Activated CD4-positive, alpha-beta T cell treated with anti-CD3 and anti-CD28 coated beads, Interleukin-2, amount 50 U/mL, for 24 hours (primary cell): Measurements from ENCODE around the gene GTF2IRD2.
"Not testable (repeated sequence)": the region's sequence is repeated elsewhere in the genome, so short reads cannot be mapped to it uniquely, and the experiment has no call there.

Source experiments
- DNase-seq, 2 donors: peaks; one replicate each; pipeline ENCODE4 v3.0.0-alpha.2; 2020; ENCODE audit warnings: low read depth in 1 of 2, low spot score in 1 of 2

Gene GTF2IRD2

GRCh38 chr7:74850833-74851721, at the start of gene GTF2IRD2:
GTF2IRD2 (minus strand) TSS chr7:74851605; CDS start chr7:74836378, 15,227 bp downstream.
- DNase-seq, result peak in 1 of 2 donors; percentile 21

- DNase-seq, result peak; percentile 65 to 79
These were observed 39.0 kb upstream of the GTF2IRD2 start for GRCh38 chr7:74890158-74891123.

- DNase-seq, result not testable (repeated sequence)
These were observed 38.2 kb upstream of the GTF2IRD2 start for GRCh38 chr7:74889518-74890129.

GRCh38 chr7:74885295-74885694, 33.9 kb upstream of the GTF2IRD2 start:
- DNase-seq, result not testable (repeated sequence)

GRCh38 chr7:74882110-74882509, 30.7 kb upstream of the GTF2IRD2 start:
- not testable (repeated sequence) for DNase-seq

- DNase-seq, result not testable (repeated sequence)
These were observed 23.5 kb upstream of the GTF2IRD2 start for GRCh38 chr7:74874748-74875512.

GRCh38 chr7:74874104-74874747, 22.8 kb upstream of the GTF2IRD2 start:
- not testable (repeated sequence) for DNase-seq

GRCh38 chr7:74872542-74872941, 21.1 kb upstream of the GTF2IRD2 start:
- not testable (repeated sequence) for DNase-seq

GRCh38 chr7:74865777-74866176, 14.4 kb upstream of the GTF2IRD2 start:
- not testable (repeated sequence) for DNase-seq

- not testable (repeated sequence) for DNase-seq
These were observed 1.6 kb downstream of the GTF2IRD2 start for GRCh38 chr7:74849853-74850252.

- not testable (repeated sequence) for DNase-seq
These were observed 21.0 kb downstream of the GTF2IRD2 start for GRCh38 chr7:74830411-74830810.

- not testable (repeated sequence) for DNase-seq
These were observed 21.4 kb downstream of the GTF2IRD2 start for GRCh38 chr7:74829959-74830358.

GRCh38 chr7:74821259-74821658, 30.1 kb downstream of the GTF2IRD2 start:
- not testable (repeated sequence) for DNase-seq

- not testable (repeated sequence) for DNase-seq
These were observed 31.1 kb downstream of the GTF2IRD2 start for GRCh38 chr7:74820146-74820805.

GRCh38 chr7:74815882-74816281, 35.5 kb downstream of the GTF2IRD2 start:
- not testable (repeated sequence) for DNase-seq

- DNase-seq, result not testable (repeated sequence)
These were observed 52.8 kb downstream of the GTF2IRD2 start for GRCh38 chr7:74798644-74799043.

- DNase-seq, result not testable (repeated sequence)
These were observed 53.4 kb downstream of the GTF2IRD2 start for GRCh38 chr7:74797848-74798622.

GRCh38 chr7:74789200-74789736, 62.1 kb downstream of the GTF2IRD2 start:
- not testable (repeated sequence) for DNase-seq
